Uterus (tissue), 4 donors: ENCODE data around the gene ESRRG. TPM values are rescaled to one million over a fixed set of nuclear protein-coding genes. Genes with fewer than 3 reads are reported as not detected.

Experiments used
- DNase-seq, 2 donors: peaks; one replicate each; pipeline ENCODE4 v3.0.0-alpha.2; 2019 to 2020
- H3K27ac ChIP-seq, 2 donors: fragments of 200-600 bp; sonication (generic); 1 replicate in 1 of 2; 2 replicates in 1 of 2; pipeline ENCODE4 v1.5.1; 2016 to 2018
- H3K27me3 ChIP-seq, 2 donors: fragments of 200-600 bp; sonication (generic); one replicate each; pipeline ENCODE4 v1.5.1; 2018 to 2019; ENCODE audit warnings: control low read depth in 1 of 2
- H3K36me3 ChIP-seq, 2 donors: fragments of 200-600 bp; sonication (generic); one replicate each; pipeline ENCODE4 v1.5.1; 2019; ENCODE audit warnings: control low read depth in 1 of 2
- H3K4me1 ChIP-seq, 2 donors: fragments of 200-600 bp; sonication (generic); one replicate each; pipeline ENCODE4 v1.5.1; 2018 to 2019; ENCODE audit warnings: control low read depth in 1 of 2
- H3K4me3 ChIP-seq, 2 donors: fragments of 200-600 bp; sonication (generic); 1 replicate in 1 of 2; 2 replicates in 1 of 2; pipeline ENCODE4 v1.5.1; 2018 to 2019; ENCODE audit warnings: mild to moderate bottlenecking in 1 of 2
- H3K9me3 ChIP-seq, 2 donors: fragments of 200-600 bp; sonication (generic); one replicate each; pipeline ENCODE4 v1.5.1; 2019; ENCODE audit warnings: control low read depth in 1 of 2
- POLR2A ChIP-seq, 2 donors: fragments of 450-650 bp; IDR thresholded peaks; one replicate each; pipeline ENCODE4 v1.6.1; 2016; ENCODE audit warnings: antibody characterized with exemption in 2 of 2, mild to moderate bottlenecking in 1 of 2, moderate library complexity in 1 of 2
- intact Hi-C: fragments of 100-400 bp; cut with DNase I; formaldehyde crosslinking; loops from one replicate; pipeline ENCODE4 v1.15.1; 2023; ENCODE audit warnings: low total_unique reads
- total RNA-seq, 4 donors: library from RNA; depleted of rRNA in 3 of 4; stranded (reverse); fragments of >200 nt in 3 of 4; gene quantifications; one replicate each; pipeline versions ENCODE4 v1.1.0 to v1.2.4, GENCODE V29; 2014 to 2023
- TF ChIP-seq, protein P1 (sequence below), 4 experiments: fragments of 200-600 bp in 2 of 4; fragments of 450-650 bp in 2 of 4; sonication (generic) in 2 of 4; IDR thresholded peaks; one replicate each; pipeline ENCODE4 v1.5.1; 2016 to 2019; ENCODE audit warnings: antibody characterized with exemption in 4 of 4, mild to moderate bottlenecking in 2 of 4, moderate library complexity in 1 of 4
- donor health status: DM: yes; HTN: yes; CAD: no.

Gene ESRRG
- total RNA-seq, 4 donors from 2014 or later, result 0.21 to 14.6 (median 0.29) TPM; not detected in 1

DNA sequence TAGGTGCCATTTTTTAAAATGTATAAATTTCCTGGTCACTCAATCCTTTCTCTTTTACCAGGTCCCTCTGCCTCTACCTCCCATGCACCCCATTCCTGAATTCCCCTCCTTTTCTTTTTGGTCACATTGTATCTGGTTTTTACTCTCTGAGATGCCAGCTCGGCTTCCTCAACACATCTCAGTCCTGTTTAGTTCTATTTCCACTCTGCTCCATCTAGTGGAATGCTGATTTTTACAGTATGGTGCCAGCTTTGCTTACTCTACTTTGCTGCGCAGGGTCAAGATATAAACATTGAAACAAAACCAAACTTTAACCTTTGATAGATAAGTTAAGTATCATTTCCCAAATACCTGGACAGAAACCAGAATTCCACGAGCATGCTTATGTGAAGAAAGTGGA lies 96.0 kb downstream of the ESRRG start:
- H3K9me3 ChIP-seq, result no peaks in the 10 kb centered on the region
- H3K27ac ChIP-seq, result no peak overlapping the region
- H3K4me1 ChIP-seq, result no peaks in the 10 kb centered on the region
- H3K4me3 ChIP-seq, result no peak overlapping the region
- TF ChIP-seq, protein P1, sequence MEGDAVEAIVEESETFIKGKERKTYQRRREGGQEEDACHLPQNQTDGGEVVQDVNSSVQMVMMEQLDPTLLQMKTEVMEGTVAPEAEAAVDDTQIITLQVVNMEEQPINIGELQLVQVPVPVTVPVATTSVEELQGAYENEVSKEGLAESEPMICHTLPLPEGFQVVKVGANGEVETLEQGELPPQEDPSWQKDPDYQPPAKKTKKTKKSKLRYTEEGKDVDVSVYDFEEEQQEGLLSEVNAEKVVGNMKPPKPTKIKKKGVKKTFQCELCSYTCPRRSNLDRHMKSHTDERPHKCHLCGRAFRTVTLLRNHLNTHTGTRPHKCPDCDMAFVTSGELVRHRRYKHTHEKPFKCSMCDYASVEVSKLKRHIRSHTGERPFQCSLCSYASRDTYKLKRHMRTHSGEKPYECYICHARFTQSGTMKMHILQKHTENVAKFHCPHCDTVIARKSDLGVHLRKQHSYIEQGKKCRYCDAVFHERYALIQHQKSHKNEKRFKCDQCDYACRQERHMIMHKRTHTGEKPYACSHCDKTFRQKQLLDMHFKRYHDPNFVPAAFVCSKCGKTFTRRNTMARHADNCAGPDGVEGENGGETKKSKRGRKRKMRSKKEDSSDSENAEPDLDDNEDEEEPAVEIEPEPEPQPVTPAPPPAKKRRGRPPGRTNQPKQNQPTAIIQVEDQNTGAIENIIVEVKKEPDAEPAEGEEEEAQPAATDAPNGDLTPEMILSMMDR (IDR thresholded peaks at IDR 0.05), result no peak
- no peak for TF ChIP-seq POLR2A (IDR thresholded peaks at IDR 0.05)
- no peak for DNase-seq
- no peaks in the 10 kb centered on the region for H3K27me3 ChIP-seq
- intact Hi-C loops, result no loop called here
- no peaks in the 10 kb centered on the region for H3K36me3 ChIP-seq

DNA sequence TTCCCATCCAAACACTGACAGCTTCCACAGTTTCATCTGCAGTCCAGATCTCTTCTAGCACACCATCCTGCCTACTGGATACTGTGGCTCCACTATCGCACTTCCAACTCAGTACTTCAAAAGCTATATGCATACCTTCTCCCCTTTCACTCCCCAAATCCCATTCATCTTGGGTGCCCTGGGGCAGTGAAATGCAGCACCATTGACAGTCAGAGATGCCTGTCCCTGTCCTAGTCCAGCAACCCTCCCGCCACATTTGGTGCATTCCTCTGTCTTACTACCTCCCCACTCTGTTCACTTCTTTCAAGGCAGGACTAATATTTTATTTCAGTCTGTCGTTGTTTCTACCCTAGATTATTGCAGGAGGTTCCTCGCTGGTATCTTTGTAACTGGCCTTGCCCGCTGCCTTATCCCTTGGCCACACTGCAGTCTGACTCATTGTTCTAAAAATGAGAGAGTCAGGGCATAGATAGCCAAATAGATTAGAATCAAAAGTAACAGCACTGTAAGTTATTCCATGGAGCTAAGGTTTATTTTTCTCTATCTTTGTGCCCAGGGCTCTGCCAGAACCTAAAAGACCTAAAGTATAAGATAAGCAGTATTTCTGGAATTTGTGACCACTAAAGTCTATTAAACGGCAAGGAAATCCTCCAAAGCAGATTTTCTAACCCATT lies 96.7 kb downstream of the ESRRG start:
- Histone ChIP-seq H3K36me3 (no peaks in the 10 kb centered on the region), H3K27me3 (no peaks in the 10 kb centered on the region), H3K4me3 (no peak overlapping the region), H3K27ac (no peak overlapping the region), H3K4me1 (no peaks in the 10 kb centered on the region), H3K9me3 (no peaks in the 10 kb centered on the region)
- DNase-seq, result no peak
- TF ChIP-seq, protein P1 (IDR thresholded peaks at IDR 0.05), result no peak
- TF ChIP-seq POLR2A (IDR thresholded peaks at IDR 0.05), result no peak
- intact Hi-C loops, result no loop called here

DNA sequence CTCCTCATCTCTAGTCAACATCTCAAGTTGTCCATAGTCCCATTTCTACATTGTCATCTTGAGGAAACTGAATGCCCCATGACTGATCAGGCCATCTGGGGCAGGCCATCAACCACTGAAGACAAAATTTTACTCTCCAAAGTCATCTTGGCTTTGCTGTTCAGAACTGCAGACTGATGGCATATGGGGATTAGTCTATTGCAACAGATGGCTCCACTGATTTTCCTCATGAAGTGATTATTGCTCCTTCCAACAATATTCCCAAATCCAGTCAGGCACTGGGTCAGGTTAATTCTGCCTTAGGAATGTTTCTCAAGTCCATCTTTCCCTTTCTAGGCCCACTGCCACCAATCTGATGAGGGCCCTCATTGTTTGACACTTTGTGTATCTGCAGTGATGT lies 101.7 kb downstream of the ESRRG start:
- TF ChIP-seq, protein P1 (IDR thresholded peaks at IDR 0.05), result no peak
- TF ChIP-seq POLR2A (IDR thresholded peaks at IDR 0.05), result no peak
- Histone ChIP-seq H3K9me3 (no peaks in the 10 kb centered on the region), H3K27ac (no peak overlapping the region), H3K36me3 (no peaks in the 10 kb centered on the region), H3K4me1 (no peaks in the 10 kb centered on the region), H3K27me3 (no peaks in the 10 kb centered on the region), H3K4me3 (no peak overlapping the region)
- no peak for DNase-seq
- intact Hi-C loops, result no loop called here

DNA sequence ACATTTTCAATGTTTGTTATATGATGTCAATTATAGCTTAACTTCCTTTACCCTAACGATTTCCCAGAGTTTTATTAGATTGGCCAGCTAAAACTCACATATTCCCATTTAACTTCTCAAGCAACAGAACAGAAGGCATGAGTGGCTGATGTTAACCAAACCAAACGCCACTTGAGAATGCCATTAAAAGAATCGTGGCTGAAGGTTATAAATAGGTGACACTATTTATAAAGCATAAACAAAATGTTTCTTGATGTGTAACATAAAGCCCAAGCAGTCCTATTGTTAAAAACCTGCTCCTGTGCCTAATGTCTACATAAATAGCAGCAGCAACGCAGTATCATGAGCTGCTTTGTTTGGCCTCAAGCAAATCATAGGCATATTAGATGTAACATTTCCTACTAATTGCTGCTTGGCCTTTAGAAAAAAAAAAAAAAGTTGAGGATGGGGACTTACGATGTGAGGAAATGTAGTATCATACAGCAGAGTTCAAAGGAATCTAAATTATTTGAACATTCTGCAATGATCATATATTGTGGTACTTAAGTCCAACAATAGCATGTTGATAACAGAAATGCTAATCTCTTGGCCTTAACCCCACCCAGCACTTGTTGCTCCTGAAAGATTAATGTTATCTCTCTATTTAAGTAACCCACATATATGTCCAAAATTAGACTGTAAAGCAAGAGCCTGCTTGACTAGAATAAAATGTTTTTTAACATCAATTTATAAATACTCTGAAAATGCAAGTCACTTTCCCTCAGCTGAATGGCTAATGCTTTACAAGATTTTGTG lies 106.0 kb downstream of the ESRRG start:
- Histone ChIP-seq H3K4me1 (no peaks in the 10 kb centered on the region), H3K27ac (no peak overlapping the region), H3K4me3 (no peak overlapping the region), H3K27me3 (no peaks in the 10 kb centered on the region), H3K36me3 (no peaks in the 10 kb centered on the region), H3K9me3 (no peaks in the 10 kb centered on the region)
- TF ChIP-seq, protein P1 (IDR thresholded peaks at IDR 0.05), result no peak
- no peak for TF ChIP-seq POLR2A (IDR thresholded peaks at IDR 0.05)
- intact Hi-C loops, result no loop called here
- DNase-seq, result no peak

DNA sequence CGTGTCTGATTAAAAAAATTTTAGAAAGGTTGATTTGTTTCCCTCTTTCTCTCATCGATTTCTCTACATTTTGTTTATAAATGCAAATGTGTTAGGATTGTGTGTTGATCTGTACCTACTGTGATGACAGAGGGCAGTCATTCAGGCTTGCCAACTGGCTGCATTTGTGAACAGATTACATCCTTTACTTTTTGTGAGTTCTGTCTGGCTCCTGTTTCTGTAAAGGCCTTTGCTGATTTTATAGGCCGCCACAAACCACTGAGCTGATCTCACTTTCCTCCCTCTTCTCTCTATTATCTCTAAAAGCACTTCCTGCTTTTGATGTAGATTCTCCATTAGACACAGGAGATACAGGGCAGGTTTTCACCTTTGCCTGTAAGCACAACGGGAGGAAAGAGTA lies 106.8 kb downstream of the ESRRG start:
- intact Hi-C loops, result no loop called here
- no peaks in the 10 kb centered on the region for H3K27me3 ChIP-seq

More for the DNA sequence above, 106.8 kb downstream of the ESRRG start:
- DNase-seq, result no peak
- H3K36me3 ChIP-seq, result no peaks in the 10 kb centered on the region
- no peak overlapping the region for H3K27ac ChIP-seq
- no peaks in the 10 kb centered on the region for H3K4me1 ChIP-seq
- no peak overlapping the region for H3K4me3 ChIP-seq
- no peak for TF ChIP-seq POLR2A (IDR thresholded peaks at IDR 0.05)
- TF ChIP-seq, protein P1 (IDR thresholded peaks at IDR 0.05), result no peak
- no peaks in the 10 kb centered on the region for H3K9me3 ChIP-seq
